Measurements from ENCODE around the gene GUCY1A1. TPM values are rescaled to one million over a fixed set of nuclear protein-coding genes. Genes with fewer than 3 reads are reported as not detected.

Gene GUCY1A1
- total and polyA plus RNA-seq, 2 donors (not counting 1 experiment from before 2014, with no cell fraction given): 8.1 to 10.7 TPM

- Histone ChIP-seq H2AFZ (ENCODE audit: low read length) (peak overlapping the region; percentile 16), H3K9me3 (ENCODE audit: control insufficient read depth, insufficient read depth, low read depth, low read length) (no peaks in the 10 kb centered on the region), H4K20me1 (ENCODE audit: control insufficient read depth, extremely low read depth, insufficient read depth, low read length) (no peaks in the 10 kb centered on the region), H3K4me3 (replicated peaks in 1 of 4; ENCODE audit: control extremely low read depth in 1 of 4, insufficient read depth in 1 of 4, low read depth in 3 of 4, low read length in 4 of 4) (no peak overlapping the region), H3K9ac (ENCODE audit: insufficient read depth, low read length) (no peak overlapping the region), H3K79me2 (ENCODE audit: control insufficient read depth, insufficient read depth, low read length) (no peaks in the 10 kb centered on the region), H3K36me3 (ENCODE audit: control insufficient read depth, insufficient read depth, low read length) (no peaks in the 10 kb centered on the region), H3K4me2 (ENCODE audit: extremely low read depth, insufficient read depth, low read length) (no peak overlapping the region), H3K27me3 (ENCODE audit: control insufficient read depth, insufficient read depth, low read length) (no peaks in the 10 kb centered on the region), H3K27ac (ENCODE audit: insufficient read depth, low read length) (no peak overlapping the region), H3K4me1 (ENCODE audit: control insufficient read depth, extremely low read depth, insufficient read depth, low read length) (peaks cover 4% of the 10 kb centered on the region)
- DNase-seq (ENCODE audit: low read depth in 2 of 2): peak in 1 of 2 donors; percentile 37
- TF ChIP-seq CTCF (conservative IDR thresholded peaks at IDR 0.05 in 1 of 2, IDR thresholded peaks at IDR 0.05 in 1 of 2; ENCODE audit: low read depth in 1 of 2, low read length in 2 of 2) (no peak), EZH2 (IDR thresholded peaks at IDR 0.05; ENCODE audit: low read length, missing control alignments) (no peak)
Observed at GRCh38 chr4:155632310-155632840, 34.3 kb upstream of the GUCY1A1 start.

- TF ChIP-seq CTCF (conservative IDR thresholded peaks at IDR 0.05 in 1 of 2, IDR thresholded peaks at IDR 0.05 in 1 of 2; ENCODE audit: low read depth in 1 of 2, low read length in 2 of 2) (no peak), EZH2 (IDR thresholded peaks at IDR 0.05; ENCODE audit: low read length, missing control alignments) (no peak)
- no peak overlapping the region for H2AFZ ChIP-seq (ENCODE audit: low read length)
- no peak overlapping the region for H3K4me3 ChIP-seq (replicated peaks in 1 of 4; ENCODE audit: control extremely low read depth in 1 of 4, insufficient read depth in 1 of 4, low read depth in 3 of 4, low read length in 4 of 4)
- H3K79me2 ChIP-seq (ENCODE audit: control insufficient read depth, insufficient read depth, low read length): no peaks in the 10 kb centered on the region
- H3K27me3 ChIP-seq (ENCODE audit: control insufficient read depth, insufficient read depth, low read length): no peaks in the 10 kb centered on the region
- DNase-seq (ENCODE audit: low read depth in 2 of 2): no peak
- H3K9ac ChIP-seq (ENCODE audit: insufficient read depth, low read length): no peak overlapping the region
- no peaks in the 10 kb centered on the region for H3K36me3 ChIP-seq (ENCODE audit: control insufficient read depth, insufficient read depth, low read length)
- H3K4me2 ChIP-seq (ENCODE audit: extremely low read depth, insufficient read depth, low read length): no peak overlapping the region
- no peak overlapping the region for H3K27ac ChIP-seq (ENCODE audit: insufficient read depth, low read length)
- no peaks in the 10 kb centered on the region for H4K20me1 ChIP-seq (ENCODE audit: control insufficient read depth, extremely low read depth, insufficient read depth, low read length)
- H3K9me3 ChIP-seq (ENCODE audit: control insufficient read depth, insufficient read depth, low read depth, low read length): no peaks in the 10 kb centered on the region
- no peaks in the 10 kb centered on the region for H3K4me1 ChIP-seq (ENCODE audit: control insufficient read depth, extremely low read depth, insufficient read depth, low read length)
Observed at GRCh38 chr4:155638195-155638965, 28.3 kb upstream of the GUCY1A1 start.

- no peak overlapping the region for H3K4me3 ChIP-seq (replicated peaks in 1 of 4; ENCODE audit: control extremely low read depth in 1 of 4, insufficient read depth in 1 of 4, low read depth in 3 of 4, low read length in 4 of 4)
- H3K9ac ChIP-seq (ENCODE audit: insufficient read depth, low read length): no peak overlapping the region
- no peak overlapping the region for H3K27ac ChIP-seq (ENCODE audit: insufficient read depth, low read length)
- H3K9me3 ChIP-seq (ENCODE audit: control insufficient read depth, insufficient read depth, low read depth, low read length): no peaks in the 10 kb centered on the region
- H3K27me3 ChIP-seq (ENCODE audit: control insufficient read depth, insufficient read depth, low read length): no peaks in the 10 kb centered on the region
- no peaks in the 10 kb centered on the region for H3K79me2 ChIP-seq (ENCODE audit: control insufficient read depth, insufficient read depth, low read length)
- H3K4me2 ChIP-seq (ENCODE audit: extremely low read depth, insufficient read depth, low read length): no peak overlapping the region
- peak in 1 of 2 donors; percentile 27 for DNase-seq (ENCODE audit: low read depth in 2 of 2)
- no peaks in the 10 kb centered on the region for H4K20me1 ChIP-seq (ENCODE audit: control insufficient read depth, extremely low read depth, insufficient read depth, low read length)
- no peak overlapping the region for H2AFZ ChIP-seq (ENCODE audit: low read length)
- no peaks in the 10 kb centered on the region for H3K4me1 ChIP-seq (ENCODE audit: control insufficient read depth, extremely low read depth, insufficient read depth, low read length)
- TF ChIP-seq CTCF (conservative IDR thresholded peaks at IDR 0.05 in 1 of 2, IDR thresholded peaks at IDR 0.05 in 1 of 2; ENCODE audit: low read depth in 1 of 2, low read length in 2 of 2) (no peak), EZH2 (IDR thresholded peaks at IDR 0.05; ENCODE audit: low read length, missing control alignments) (no peak)
- H3K36me3 ChIP-seq (ENCODE audit: control insufficient read depth, insufficient read depth, low read length): no peaks in the 10 kb centered on the region
Observed at GRCh38 chr4:155639704-155640523, 26.7 kb upstream of the GUCY1A1 start.

Measured in fibroblast of lung (primary cell).